ENCODE data around the gene SIGLEC8. TPM values are rescaled to one million over a fixed set of nuclear protein-coding genes. Genes with fewer than 3 reads are reported as not detected.

Gene SIGLEC8
- total RNA-seq, 6 experiments from 2014 or later = 0.31 to 1.4 (median 0.71) TPM

DNA sequence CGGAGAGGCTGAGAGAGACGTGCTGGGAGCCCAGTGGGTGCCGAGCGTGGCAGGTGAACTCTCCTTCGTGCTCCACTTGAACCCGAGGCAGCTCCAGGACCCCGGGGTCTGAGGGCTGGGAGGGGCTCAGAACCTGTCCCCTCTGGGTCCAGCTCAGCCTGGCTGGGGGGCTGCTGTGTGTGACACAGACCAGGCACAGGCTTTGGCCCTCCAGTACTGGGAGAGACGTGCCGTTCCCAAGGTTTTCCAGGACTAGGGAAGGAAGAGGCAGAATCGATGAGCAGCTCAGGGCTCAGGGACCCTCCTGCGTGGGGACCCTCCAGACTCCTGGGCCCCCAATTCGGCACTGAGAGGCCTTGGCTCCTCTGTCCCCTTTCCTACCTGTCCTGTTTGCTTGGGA is 43.1 kb downstream of the SIGLEC8 start:
- 57% methylated on average over 4 of the region's 12 CpGs for WGBS (ENCODE audit: insufficient coverage, low coverage, low lambda C conversion rate, missing lambda C conversion rate)
- Histone ChIP-seq H3K4me3 (no peak overlapping the region), H3K4me1 (no peaks in the 10 kb centered on the region), H3K36me3 (no peaks in the 10 kb centered on the region), H3K9me3 (no peaks in the 10 kb centered on the region), H3K27me3 (no peaks in the 10 kb centered on the region), H3K27ac (no peak overlapping the region)
- DNase-seq (no peak), ATAC-seq (no peak)
- TF ChIP-seq POLR2A (IDR thresholded peaks at IDR 0.05) = no peak
- TF ChIP-seq, protein P1, sequence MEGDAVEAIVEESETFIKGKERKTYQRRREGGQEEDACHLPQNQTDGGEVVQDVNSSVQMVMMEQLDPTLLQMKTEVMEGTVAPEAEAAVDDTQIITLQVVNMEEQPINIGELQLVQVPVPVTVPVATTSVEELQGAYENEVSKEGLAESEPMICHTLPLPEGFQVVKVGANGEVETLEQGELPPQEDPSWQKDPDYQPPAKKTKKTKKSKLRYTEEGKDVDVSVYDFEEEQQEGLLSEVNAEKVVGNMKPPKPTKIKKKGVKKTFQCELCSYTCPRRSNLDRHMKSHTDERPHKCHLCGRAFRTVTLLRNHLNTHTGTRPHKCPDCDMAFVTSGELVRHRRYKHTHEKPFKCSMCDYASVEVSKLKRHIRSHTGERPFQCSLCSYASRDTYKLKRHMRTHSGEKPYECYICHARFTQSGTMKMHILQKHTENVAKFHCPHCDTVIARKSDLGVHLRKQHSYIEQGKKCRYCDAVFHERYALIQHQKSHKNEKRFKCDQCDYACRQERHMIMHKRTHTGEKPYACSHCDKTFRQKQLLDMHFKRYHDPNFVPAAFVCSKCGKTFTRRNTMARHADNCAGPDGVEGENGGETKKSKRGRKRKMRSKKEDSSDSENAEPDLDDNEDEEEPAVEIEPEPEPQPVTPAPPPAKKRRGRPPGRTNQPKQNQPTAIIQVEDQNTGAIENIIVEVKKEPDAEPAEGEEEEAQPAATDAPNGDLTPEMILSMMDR (IDR thresholded peaks at IDR 0.05) = no peak
- intact Hi-C loops (cut with DNase I) = loop anchor here in 1 of 2 donors (10.0 kb wide), 1 partner anchor 90 kb away; no protein-coding TSS in a partner anchor

DNA sequence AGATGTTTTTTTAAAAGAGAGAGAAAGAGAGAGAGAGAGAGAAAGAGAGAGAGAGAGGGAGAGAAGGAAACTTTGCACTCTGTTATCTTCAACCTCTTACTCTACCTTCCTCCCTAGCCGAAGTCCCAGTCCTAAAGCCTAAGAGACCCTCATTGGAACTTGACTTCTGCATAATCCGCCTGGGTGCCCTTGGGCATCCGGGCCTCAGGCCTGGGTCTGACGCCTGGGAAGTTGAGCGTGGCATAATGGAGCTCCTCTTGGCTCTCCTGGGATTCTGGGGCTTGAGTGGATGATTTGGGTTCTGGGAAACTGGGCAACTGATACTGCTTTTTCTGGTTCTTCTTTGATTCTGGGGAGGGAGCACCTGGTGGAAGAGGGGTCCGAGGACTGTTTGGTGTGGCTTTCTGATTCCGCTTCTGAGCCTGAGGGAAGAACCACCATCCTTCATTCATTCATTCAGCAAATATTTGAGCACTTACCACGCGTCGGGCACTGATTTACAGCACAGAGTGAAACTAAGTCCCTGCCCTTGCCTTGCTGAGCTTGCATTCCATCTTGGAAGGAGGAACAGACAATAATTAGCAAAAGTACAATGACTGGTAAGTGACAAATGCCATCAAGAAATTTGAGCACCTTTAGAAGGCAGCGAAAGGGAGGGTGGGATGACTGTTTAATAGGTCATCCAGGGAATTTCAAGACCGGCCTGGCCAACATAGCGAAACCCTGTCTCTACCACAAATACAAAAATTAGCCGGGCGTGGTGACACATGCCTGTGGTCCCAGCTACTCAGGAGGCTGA is 47.1 kb downstream of the SIGLEC8 start:
- intact Hi-C loops (cut with DNase I) = loop anchor here in 1 of 2 donors (10.0 kb wide), 1 partner anchor 86 kb away; no protein-coding TSS in a partner anchor
- no peak for ATAC-seq
- Histone ChIP-seq H3K27me3 (no peaks in the 10 kb centered on the region), H3K27ac (no peak overlapping the region), H3K9me3 (no peaks in the 10 kb centered on the region), H3K36me3 (no peaks in the 10 kb centered on the region), H3K4me3 (no peak overlapping the region), H3K4me1 (no peaks in the 10 kb centered on the region)
- no peak for DNase-seq
- WGBS (ENCODE audit: insufficient coverage, low coverage, low lambda C conversion rate, missing lambda C conversion rate) = 84% methylated on average over 11 of the region's 15 CpGs
- TF ChIP-seq POLR2A (IDR thresholded peaks at IDR 0.05) = no peak
- TF ChIP-seq, protein P1 (IDR thresholded peaks at IDR 0.05) = no peak

DNA sequence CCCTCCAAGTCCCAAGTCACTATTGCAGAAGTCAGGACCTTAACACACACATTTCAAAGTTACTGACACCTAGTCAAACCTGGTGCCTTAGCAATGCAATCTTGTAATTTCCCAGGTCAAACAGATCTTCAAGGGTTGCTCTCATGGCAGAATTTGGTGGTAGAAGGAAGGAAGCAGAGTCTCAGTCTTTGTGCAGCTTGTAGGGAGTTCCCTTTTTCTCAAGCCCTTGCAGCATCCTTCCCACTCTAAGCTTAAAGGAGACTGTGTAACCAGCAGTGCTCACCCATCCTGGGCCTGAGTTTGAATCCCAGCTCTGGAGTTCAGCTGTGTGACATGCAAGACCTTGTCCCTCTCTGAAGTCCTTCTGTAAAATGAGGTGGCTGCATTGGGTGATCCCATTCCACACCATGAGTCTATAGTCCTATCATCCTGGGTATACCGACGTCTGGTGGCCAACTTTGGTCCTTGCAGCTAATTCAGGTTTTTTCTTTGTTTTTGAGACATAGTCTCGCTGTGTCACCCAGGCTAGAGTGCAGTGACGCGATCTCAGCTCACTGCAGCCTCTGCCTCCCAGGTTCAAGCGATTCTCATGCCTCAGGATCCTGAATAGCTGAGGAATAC is 50.6 kb downstream of the SIGLEC8 start:
- WGBS (ENCODE audit: insufficient coverage, low coverage, low lambda C conversion rate, missing lambda C conversion rate) = 9% methylated on average over 6 of the region's 6 CpGs
- no peak for TF ChIP-seq POLR2A (IDR thresholded peaks at IDR 0.05)
- TF ChIP-seq, protein P1 (IDR thresholded peaks at IDR 0.05) = peak; percentile 51 to 66 (median 56)
- H3K27ac ChIP-seq = no peak overlapping the region
- H3K27me3 ChIP-seq = no peaks in the 10 kb centered on the region
- no peak overlapping the region for H3K4me3 ChIP-seq
- no peak for DNase-seq
- H3K4me1 ChIP-seq = no peaks in the 10 kb centered on the region
- no peaks in the 10 kb centered on the region for H3K9me3 ChIP-seq
- intact Hi-C loops (cut with DNase I) = loop anchor here in 1 of 2 donors (5.0 kb wide), 1 partner anchor 70 kb away; no protein-coding TSS in a partner anchor
- peak; percentile 80 to 93 (median 86) for ATAC-seq
- no peaks in the 10 kb centered on the region for H3K36me3 ChIP-seq

DNA sequence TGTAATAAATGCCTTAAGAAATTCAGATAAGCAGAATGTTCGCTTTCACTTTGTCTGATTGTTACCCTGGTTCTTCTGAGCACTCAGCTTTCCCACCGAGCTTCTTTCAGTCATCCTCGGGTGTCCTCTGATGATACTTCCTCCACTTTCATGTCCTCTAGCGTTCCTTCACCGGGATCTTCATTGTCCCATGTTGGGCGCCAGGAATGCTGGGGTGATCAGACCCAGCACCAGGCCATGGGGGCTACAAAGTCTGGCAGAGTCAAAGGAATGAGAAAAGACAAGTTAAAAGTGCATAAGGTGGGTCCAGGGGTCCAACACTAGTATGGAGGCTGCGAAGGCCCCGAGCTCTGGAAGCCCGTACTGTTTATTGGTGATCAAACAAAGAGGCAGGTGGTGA is 56.1 kb downstream of the SIGLEC8 start:
- no peak overlapping the region for H3K27ac ChIP-seq
- no peaks in the 10 kb centered on the region for H3K4me1 ChIP-seq
- WGBS (ENCODE audit: insufficient coverage, low coverage, low lambda C conversion rate, missing lambda C conversion rate) = 91% methylated on average over 9 of the region's 9 CpGs
- H3K4me3 ChIP-seq = no peak overlapping the region
- H3K36me3 ChIP-seq = no peaks in the 10 kb centered on the region
- H3K27me3 ChIP-seq = no peaks in the 10 kb centered on the region
- intact Hi-C loops (cut with DNase I) = no loop called here
- DNase-seq = no peak
- ATAC-seq = no peak
- TF ChIP-seq, protein P1 (IDR thresholded peaks at IDR 0.05) = no peak
- TF ChIP-seq POLR2A (IDR thresholded peaks at IDR 0.05) = no peak
- H3K9me3 ChIP-seq = no peaks in the 10 kb centered on the region

Small RNAs within 50 kb of the gene (small RNA-seq; reads per million reads assigned to genes)
- gene AC020914.3 (0 reads per million in 2 experiments), gene AC020914.5 (0 reads per million in 2 experiments)

Other genes starting within 250 kb of the SIGLEC8 start
- gene CD33, start 233.4 kb downstream of the SIGLEC8 start, total RNA-seq = 1 to 10 TPM; 1.7 to 5.8 (median 3.8) TPM
- gene SIGLECL1, start 207.4 kb downstream of the SIGLEC8 start, total RNA-seq = not detected
- gene IGLON5, start 146.8 kb downstream of the SIGLEC8 start, total RNA-seq = under 1 TPM; 0.27 to 0.80 (median 0.49) TPM
- 1 to 10 TPM; 1.3 to 4.5 (median 2.8) TPM for gene VSIG10L, start 116.3 kb downstream of the SIGLEC8 start, total RNA-seq
- 100 to 1,000 TPM; 210 to 439 (median 345) TPM for gene ETFB, start 92.1 kb downstream of the SIGLEC8 start, total RNA-seq
- 1 to 10 TPM in 1 of 6 experiments, under 1 TPM in 1, not detected in 4; 1.00 to 1.2 TPM for gene CLDND2, start 89.5 kb downstream of the SIGLEC8 start, total RNA-seq
- 1 to 10 TPM; 1.7 to 7.7 (median 4.1) TPM for gene NKG7, start 85.8 kb downstream of the SIGLEC8 start, total RNA-seq
- not detected for gene LIM2, start 70.5 kb downstream of the SIGLEC8 start, total RNA-seq
- not detected for gene C19orf84, start 67.9 kb downstream of the SIGLEC8 start, total RNA-seq
- gene SIGLEC10, start 40.8 kb downstream of the SIGLEC8 start, total RNA-seq = 10 to 100 TPM in 2 of 6 experiments, 1 to 10 TPM in 4; 2.0 to 12.4 (median 5.6) TPM
- not detected for gene CEACAM18, start 20.1 kb upstream of the SIGLEC8 start, total RNA-seq
- gene SIGLEC12, start 43.3 kb upstream of the SIGLEC8 start, total RNA-seq = under 1 TPM in 5 of 6 experiments, not detected in 1; 0.12 to 0.63 (median 0.33) TPM
- gene SIGLEC6, start 73.2 kb upstream of the SIGLEC8 start, total RNA-seq = not detected
- 1 to 10 TPM; 1.2 to 5.2 (median 4.4) TPM for gene ZNF175, start 112.8 kb upstream of the SIGLEC8 start, total RNA-seq
- 1 to 10 TPM in 1 of 6 experiments, under 1 TPM in 2, not detected in 3; 0.89 to 1.1 (median 0.92) TPM for gene SIGLEC5, start 171.9 kb upstream of the SIGLEC8 start, total RNA-seq
- gene SIGLEC14, start 188.4 kb upstream of the SIGLEC8 start, total RNA-seq = 1 to 10 TPM in 4 of 6 experiments, not detected in 2; 2.9 to 6.1 (median 3.4) TPM
- gene SPACA6, start 234.9 kb upstream of the SIGLEC8 start, total RNA-seq = 1 to 10 TPM in 5 of 6 experiments, under 1 TPM in 1; 0.98 to 4.7 (median 2.3) TPM

Data from right lobe of liver (tissue), 6 donors.